Measurements from ENCODE around the gene HORMAD2. TPM values are rescaled to one million over a fixed set of nuclear protein-coding genes. Genes with fewer than 3 reads are reported as not detected.

HORMAD2 gene
- total and polyA plus RNA-seq, 2 donors (not counting 1 experiment from before 2014, with no cell fraction given), result not detected

DNA sequence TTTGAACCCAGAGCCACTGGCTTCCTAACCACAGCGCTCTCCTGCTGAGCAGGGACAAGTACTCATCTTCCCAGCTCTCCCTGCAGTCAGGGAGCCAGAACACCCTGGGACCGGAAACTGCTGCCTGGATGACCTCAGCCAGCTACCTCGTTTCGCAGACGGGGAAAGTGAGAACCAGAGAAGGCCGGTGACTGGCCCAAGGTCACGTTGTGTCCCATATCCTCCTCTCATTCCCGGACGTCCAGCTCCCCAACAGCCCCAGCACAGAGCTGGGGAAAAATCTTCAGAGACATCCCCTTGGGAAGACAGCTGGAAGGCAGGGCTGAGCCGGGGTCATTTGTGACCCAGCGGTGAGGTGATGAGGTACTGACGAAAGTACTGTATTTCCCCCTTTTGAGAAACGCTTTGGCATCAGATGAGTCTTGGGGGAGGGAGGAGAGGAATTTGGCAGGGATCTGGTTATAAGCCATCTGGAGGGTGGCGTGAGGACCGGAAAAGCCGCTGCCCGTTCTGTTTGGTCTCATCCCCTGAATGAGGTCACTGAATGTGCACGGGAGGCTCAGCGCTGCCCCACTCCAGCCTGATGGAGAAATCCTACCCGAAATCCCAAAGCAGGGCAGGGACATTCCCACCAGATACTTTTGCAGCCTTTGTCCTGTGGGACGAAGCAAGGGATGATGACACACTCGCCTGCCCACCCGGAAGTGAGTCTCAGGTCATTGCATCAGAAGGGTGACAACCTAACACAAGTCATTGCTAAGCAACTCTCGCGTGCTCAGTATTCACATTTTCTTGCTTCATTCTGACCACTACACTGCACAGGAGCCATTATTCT, 125.2 kb downstream of the HORMAD2 start:
- Histone ChIP-seq H3K27me3 (replicated peaks in 1 of 4; ENCODE audit: control extremely low read depth in 1 of 4, control insufficient read depth in 3 of 4, insufficient read depth in 4 of 4, low read length in 3 of 4) (no peaks in the 10 kb centered on the region), H3K4me1 (ENCODE audit: control insufficient read depth in 2 of 2, insufficient read depth in 2 of 2, low read length in 2 of 2) (no peaks in the 10 kb centered on the region), H3K4me2 (replicated peaks; ENCODE audit: low read depth, low read length, poor library complexity, severe bottlenecking) (no peak overlapping the region), H4K20me1 (ENCODE audit: control insufficient read depth, insufficient read depth, low read length, poor library complexity, severe bottlenecking) (no peaks in the 10 kb centered on the region), H2AFZ (ENCODE audit: insufficient read depth, low read depth, low read length, poor library complexity, severe bottlenecking) (no peak overlapping the region), H3K27ac (ENCODE audit: low read length in 2 of 2) (no peak overlapping the region), H3K79me2 (ENCODE audit: control insufficient read depth, insufficient read depth, low read length) (no peaks in the 10 kb centered on the region), H3K9me3 (ENCODE audit: control extremely low read depth in 1 of 3, control insufficient read depth in 2 of 3, insufficient read depth in 1 of 3, low read length in 2 of 3) (no peaks in the 10 kb centered on the region), H3K9ac (ENCODE audit: low read length) (no peak overlapping the region), H3K4me3 (ENCODE audit: control extremely low read depth in 1 of 5, extremely low read depth in 1 of 5, insufficient read depth in 1 of 5, low read depth in 2 of 5, low read length in 4 of 5) (no peak overlapping the region), H3K36me3 (replicated peaks in 1 of 2; ENCODE audit: control extremely low read depth in 1 of 2, control insufficient read depth in 1 of 2, extremely low read depth in 1 of 2, insufficient read depth in 2 of 2, low read length in 1 of 2) (no peaks in the 10 kb centered on the region)
- POLR2A ChIA-PET, result no interaction called here
- no peaks in the 10 kb centered on the region for H3K4me1 Mint-ChIP-seq
- DNase-seq (no peak), ATAC-seq (ENCODE audit: low read depth) (no peak)
- TF ChIP-seq, protein P1, sequence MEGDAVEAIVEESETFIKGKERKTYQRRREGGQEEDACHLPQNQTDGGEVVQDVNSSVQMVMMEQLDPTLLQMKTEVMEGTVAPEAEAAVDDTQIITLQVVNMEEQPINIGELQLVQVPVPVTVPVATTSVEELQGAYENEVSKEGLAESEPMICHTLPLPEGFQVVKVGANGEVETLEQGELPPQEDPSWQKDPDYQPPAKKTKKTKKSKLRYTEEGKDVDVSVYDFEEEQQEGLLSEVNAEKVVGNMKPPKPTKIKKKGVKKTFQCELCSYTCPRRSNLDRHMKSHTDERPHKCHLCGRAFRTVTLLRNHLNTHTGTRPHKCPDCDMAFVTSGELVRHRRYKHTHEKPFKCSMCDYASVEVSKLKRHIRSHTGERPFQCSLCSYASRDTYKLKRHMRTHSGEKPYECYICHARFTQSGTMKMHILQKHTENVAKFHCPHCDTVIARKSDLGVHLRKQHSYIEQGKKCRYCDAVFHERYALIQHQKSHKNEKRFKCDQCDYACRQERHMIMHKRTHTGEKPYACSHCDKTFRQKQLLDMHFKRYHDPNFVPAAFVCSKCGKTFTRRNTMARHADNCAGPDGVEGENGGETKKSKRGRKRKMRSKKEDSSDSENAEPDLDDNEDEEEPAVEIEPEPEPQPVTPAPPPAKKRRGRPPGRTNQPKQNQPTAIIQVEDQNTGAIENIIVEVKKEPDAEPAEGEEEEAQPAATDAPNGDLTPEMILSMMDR (IDR thresholded peaks at IDR 0.05), result no peak
- TF ChIP-seq EZH2 (IDR thresholded peaks at IDR 0.05; ENCODE audit: borderline replicate concordance, insufficient read depth, low read depth, low read length, poor library complexity, severe bottlenecking), result no peak
- H3K27me3 Mint-ChIP-seq, result peaks cover 4% of the 10 kb centered on the region
- H3K4me3 Mint-ChIP-seq, result no peak overlapping the region
- CTCF ChIA-PET, result no interaction called here
- intact Hi-C loops (cut with micrococcal nuclease), result no loop called here
- 96% methylated on average over 21 of the region's 25 CpGs for WGBS (ENCODE audit: insufficient coverage)
- no peak overlapping the region for H3K27ac Mint-ChIP-seq
- H3K9me3 Mint-ChIP-seq (ENCODE audit: insufficient read depth), result no peaks in the 10 kb centered on the region

DNA sequence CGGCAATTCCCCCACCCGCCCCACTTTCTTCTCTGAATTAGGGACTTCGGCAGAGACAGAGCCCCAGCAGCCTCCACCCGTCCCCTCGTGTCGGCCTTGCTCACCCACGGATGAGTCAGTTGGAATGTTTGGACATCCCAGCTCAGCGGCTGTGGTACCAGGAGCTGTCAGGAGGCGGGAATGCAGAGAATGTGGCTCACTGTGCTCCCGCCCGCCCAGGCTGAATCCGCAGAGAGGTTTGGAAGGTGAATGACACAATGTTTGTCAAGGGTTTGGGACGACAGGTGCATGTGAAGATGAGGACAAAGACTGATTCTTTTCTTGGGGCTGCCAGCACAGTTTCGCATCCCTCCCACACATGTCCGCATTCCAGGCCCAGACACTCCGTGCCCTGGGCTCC, 126.7 kb downstream of the HORMAD2 start:
- Histone ChIP-seq H3K36me3 (replicated peaks in 1 of 2; ENCODE audit: control extremely low read depth in 1 of 2, control insufficient read depth in 1 of 2, extremely low read depth in 1 of 2, insufficient read depth in 2 of 2, low read length in 1 of 2) (no peaks in the 10 kb centered on the region), H3K4me3 (ENCODE audit: control extremely low read depth in 1 of 5, extremely low read depth in 1 of 5, insufficient read depth in 1 of 5, low read depth in 2 of 5, low read length in 4 of 5) (no peak overlapping the region), H3K27ac (ENCODE audit: low read length in 2 of 2) (no peak overlapping the region), H3K27me3 (replicated peaks in 1 of 4; ENCODE audit: control extremely low read depth in 1 of 4, control insufficient read depth in 3 of 4, insufficient read depth in 4 of 4, low read length in 3 of 4) (no peaks in the 10 kb centered on the region), H3K4me2 (replicated peaks; ENCODE audit: low read depth, low read length, poor library complexity, severe bottlenecking) (no peak overlapping the region), H3K4me1 (ENCODE audit: control insufficient read depth in 2 of 2, insufficient read depth in 2 of 2, low read length in 2 of 2) (no peaks in the 10 kb centered on the region), H4K20me1 (ENCODE audit: control insufficient read depth, insufficient read depth, low read length, poor library complexity, severe bottlenecking) (no peaks in the 10 kb centered on the region), H3K9ac (ENCODE audit: low read length) (no peak overlapping the region), H3K9me3 (ENCODE audit: control extremely low read depth in 1 of 3, control insufficient read depth in 2 of 3, insufficient read depth in 1 of 3, low read length in 2 of 3) (no peaks in the 10 kb centered on the region), H2AFZ (ENCODE audit: insufficient read depth, low read depth, low read length, poor library complexity, severe bottlenecking) (no peak overlapping the region), H3K79me2 (ENCODE audit: control insufficient read depth, insufficient read depth, low read length) (no peaks in the 10 kb centered on the region)
- ChIA-PET CTCF (no interaction called here), POLR2A (no interaction called here)
- Mint-ChIP-seq H3K9me3 (ENCODE audit: insufficient read depth) (no peaks in the 10 kb centered on the region), H3K4me1 (no peaks in the 10 kb centered on the region), H3K4me3 (no peak overlapping the region), H3K27ac (no peak overlapping the region), H3K27me3 (peaks cover 4% of the 10 kb centered on the region)
- 92% methylated on average over 9 of the region's 16 CpGs for WGBS (ENCODE audit: insufficient coverage)
- TF ChIP-seq, protein P1 (IDR thresholded peaks at IDR 0.05), result no peak
- no peak for TF ChIP-seq EZH2 (IDR thresholded peaks at IDR 0.05; ENCODE audit: borderline replicate concordance, insufficient read depth, low read depth, low read length, poor library complexity, severe bottlenecking)
- no peak for DNase-seq
- intact Hi-C loops (cut with micrococcal nuclease), result no loop called here
- no peak for ATAC-seq (ENCODE audit: low read depth)

Data from B cell (primary cell).